ENCODE data around the gene ABCA9.

ABCA9 gene

GRCh38 chr17:69064476-69064875, 3.7 kb upstream of the ABCA9 start:
- no peak for DNase-seq

GRCh38 chr17:69064001-69064400, 3.3 kb upstream of the ABCA9 start:
- no peak for DNase-seq

GRCh38 chr17:69062860-69063581, 2.3 kb upstream of the ABCA9 start:
- DNase-seq = no peak

GRCh38 chr17:69061721-69062556, 1.2 kb upstream of the ABCA9 start:
- no peak for DNase-seq

- DNase-seq = no peak
Measured at GRCh38 chr17:69059458-69060175, 1.1 kb downstream of the ABCA9 start.

GRCh38 chr17:69058165-69058564, 2.6 kb downstream of the ABCA9 start:
- DNase-seq = no peak

- DNase-seq = no peak
Measured at GRCh38 chr17:69057280-69057679, 3.4 kb downstream of the ABCA9 start.

GRCh38 chr17:69056179-69056823, 4.4 kb downstream of the ABCA9 start:
- DNase-seq = no peak

GRCh38 chr17:69055334-69055733, 5.4 kb downstream of the ABCA9 start:
- no peak for DNase-seq

GRCh38 chr17:69050999-69051775, 9.5 kb downstream of the ABCA9 start:
- DNase-seq = no peak

- no peak for DNase-seq
Measured at GRCh38 chr17:69048634-69049033, 12.1 kb downstream of the ABCA9 start.

GRCh38 chr17:69047368-69048263, 13.1 kb downstream of the ABCA9 start:
- DNase-seq = no peak

GRCh38 chr17:69046121-69046807, 14.5 kb downstream of the ABCA9 start:
- no peak for DNase-seq

GRCh38 chr17:69045646-69046045, 15.1 kb downstream of the ABCA9 start:
- DNase-seq = no peak

GRCh38 chr17:69044371-69044770, 16.4 kb downstream of the ABCA9 start:
- DNase-seq = no peak

GRCh38 chr17:69043098-69043734, 17.5 kb downstream of the ABCA9 start:
- no peak for DNase-seq

GRCh38 chr17:69042308-69042707, 18.4 kb downstream of the ABCA9 start:
- DNase-seq = no peak

- DNase-seq = no peak
Measured at GRCh38 chr17:69031839-69032238, 28.9 kb downstream of the ABCA9 start.

GRCh38 chr17:69030169-69030568, 30.6 kb downstream of the ABCA9 start:
- no peak for DNase-seq

GRCh38 chr17:69018687-69019086, 42.0 kb downstream of the ABCA9 start:
- no peak for DNase-seq
